Activated naive CD4-positive, alpha-beta T cell treated with anti-CD3 and anti-CD28 coated beads, Interleukin-2, amount 50 U/mL, for 72 hours (primary cell): ENCODE measurements around the gene MPHOSPH10. TPM values are rescaled to one million over a fixed set of nuclear protein-coding genes. Genes with fewer than 3 reads are reported as not detected.
"Not testable (repeated sequence)": the region's sequence is repeated elsewhere in the genome, so short reads cannot be mapped to it uniquely, and the experiment has no call there.

Source experiments
- ATAC-seq, 2 donors: fragments of 150-1000 bp; cut with Tn5 transposase; 2 replicates each; pipeline ENCODE4 v1.10.0; 2021; ENCODE audit warnings: mild to moderate bottlenecking in 2 of 2, moderate library complexity in 2 of 2
- DNase-seq, 2 donors: peaks; one replicate each; pipeline ENCODE4 v3.0.0; 2021 to 2022; ENCODE audit warnings: low spot score in 2 of 2
- H3K27ac Mint-ChIP-seq, 2 donors: one replicate each; pipeline ENCODE4 v1.8.0; 2022; ENCODE audit warnings: mild to moderate bottlenecking in 2 of 2, mixed read lengths in 2 of 2
- H3K36me3 Mint-ChIP-seq, 2 donors: one replicate each; pipeline ENCODE4 v1.8.0; 2022; ENCODE audit warnings: mixed read lengths in 2 of 2
- H3K9me3 Mint-ChIP-seq, 2 donors: one replicate each; pipeline ENCODE4 v1.8.0; 2022; ENCODE audit warnings: mixed read lengths in 2 of 2
- total RNA-seq, 2 donors: library from RNA; stranded (reverse); gene quantifications; one replicate each; pipeline ENCODE4 v1.2.3, GENCODE V29; 2022

The MPHOSPH10 gene
- total RNA-seq, 2 donors from 2014 or later = 37.1 to 42.7 TPM

- DNase-seq = no peak
- H3K36me3 Mint-ChIP-seq = peaks cover 4 to 12% of the 10 kb centered on the region in 2 donors
Measured at GRCh38 chr2:71150082-71150816, 19.8 kb downstream of the MPHOSPH10 start.

DNA sequence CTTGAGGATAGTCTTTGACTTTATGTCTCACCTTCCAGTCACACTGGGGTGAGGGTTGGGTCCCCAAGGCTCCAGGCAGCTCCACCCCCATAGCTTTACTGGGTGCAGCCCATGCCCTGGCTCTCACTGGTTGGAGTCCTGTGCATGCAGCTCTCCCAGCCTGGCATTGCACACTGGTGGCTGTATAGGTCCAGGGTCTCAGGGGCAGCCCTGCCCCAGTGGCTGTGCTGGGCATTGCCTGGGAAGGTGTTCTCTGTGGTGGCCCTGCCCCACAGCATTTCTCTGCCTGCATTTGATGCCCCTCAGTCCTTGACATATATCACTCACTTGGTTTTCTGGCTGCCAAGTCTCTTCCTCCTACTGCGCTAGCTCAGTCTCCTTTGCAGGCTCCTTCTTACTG lies 21.2 kb downstream of the MPHOSPH10 start:
- no peaks in the 10 kb centered on the region for H3K9me3 Mint-ChIP-seq

More at GRCh38 chr2:71150082-71150816, 19.8 kb downstream of the MPHOSPH10 start:
- H3K27ac Mint-ChIP-seq = peak overlapping the region in 1 of 2 donors; percentile 82
- ATAC-seq = no peak
- no peaks in the 10 kb centered on the region for H3K9me3 Mint-ChIP-seq

DNA sequence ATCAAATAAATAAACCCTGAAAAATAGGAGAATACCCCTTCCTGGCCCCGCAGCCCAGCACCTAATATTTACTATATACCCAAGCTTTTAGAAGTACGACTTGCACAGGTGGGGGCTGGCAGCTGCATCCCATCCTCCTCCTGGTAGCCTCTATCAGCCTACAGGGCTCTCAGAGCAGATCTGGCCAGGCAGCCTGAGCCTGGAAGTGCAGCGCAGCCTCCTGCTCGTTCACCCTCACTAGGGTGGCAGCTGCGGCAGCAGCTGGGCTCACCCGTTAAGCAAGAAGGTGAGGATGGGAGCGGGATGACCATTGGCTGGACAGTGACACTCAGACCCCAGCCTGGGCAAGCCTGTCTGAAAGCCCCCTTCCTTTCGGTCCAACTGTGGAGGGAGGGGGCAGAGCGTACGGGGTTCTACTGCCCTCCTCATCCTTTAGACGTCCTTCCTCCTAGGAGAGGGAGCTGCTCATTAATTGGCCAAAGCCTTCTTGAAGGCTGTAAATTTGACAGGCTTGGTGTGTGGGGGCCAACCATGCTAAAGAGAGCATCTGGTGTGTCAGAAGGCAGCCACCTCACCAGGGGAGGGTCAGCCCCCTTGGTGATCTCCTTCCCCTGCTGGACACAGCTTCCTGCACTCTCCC lies 23.3 kb downstream of the MPHOSPH10 start:
- ATAC-seq (no peak), DNase-seq (no peak)
- Mint-ChIP-seq H3K27ac (no peak overlapping the region), H3K36me3 (peaks cover 4% of the 10 kb centered on the region in 2 donors), H3K9me3 (no peaks in the 10 kb centered on the region)

More for the DNA sequence above, 21.2 kb downstream of the MPHOSPH10 start:
- ATAC-seq = peak; percentile 22 to 36
- H3K27ac Mint-ChIP-seq = no peak overlapping the region
- no peak for DNase-seq
- peaks cover 4% of the 10 kb centered on the region in 2 donors for H3K36me3 Mint-ChIP-seq

GRCh38 chr2:71154279-71154678 lies 23.8 kb downstream of the MPHOSPH10 start:
- no peak overlapping the region for H3K27ac Mint-ChIP-seq
- H3K9me3 Mint-ChIP-seq = no peaks in the 10 kb centered on the region
- ATAC-seq = no peak
- DNase-seq = no peak
- H3K36me3 Mint-ChIP-seq = peaks cover 0 to 4% of the 10 kb centered on the region in 2 donors

- ATAC-seq (peak; percentile 64 to 77), DNase-seq (peak in 1 of 2 donors; percentile 17)
- H3K9me3 Mint-ChIP-seq = no peaks in the 10 kb centered on the region
- peaks cover 0 to 4% of the 10 kb centered on the region in 2 donors for H3K36me3 Mint-ChIP-seq
- no peak overlapping the region for H3K27ac Mint-ChIP-seq
Measured at GRCh38 chr2:71154798-71155197, 24.4 kb downstream of the MPHOSPH10 start.

- no peak for DNase-seq
- H3K9me3 Mint-ChIP-seq = no peaks in the 10 kb centered on the region
- H3K27ac Mint-ChIP-seq = no peak overlapping the region
- ATAC-seq = no peak
- no peaks in the 10 kb centered on the region for H3K36me3 Mint-ChIP-seq
Measured at GRCh38 chr2:71155846-71156245, 25.4 kb downstream of the MPHOSPH10 start.

DNA sequence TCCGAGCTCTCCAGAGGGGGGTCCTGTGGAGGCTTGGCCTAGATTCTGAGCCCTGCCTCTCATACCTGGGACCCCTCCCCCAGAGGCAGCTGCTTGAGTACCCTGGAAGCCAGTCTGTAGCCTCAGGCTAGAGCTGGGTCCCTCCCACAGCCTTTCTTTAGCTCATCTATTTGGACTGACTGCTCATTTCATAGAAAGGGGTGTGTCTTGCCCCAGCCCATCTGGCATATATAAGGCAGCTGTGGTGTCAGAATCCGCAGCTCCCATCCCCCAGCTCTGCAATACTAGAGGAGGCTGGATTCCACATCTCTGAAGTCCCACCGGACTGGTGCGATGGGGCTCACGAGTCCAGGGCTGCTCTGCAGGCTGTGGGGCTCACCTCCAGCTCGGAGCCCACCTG lies 26.1 kb downstream of the MPHOSPH10 start:
- Mint-ChIP-seq H3K27ac (no peak overlapping the region), H3K36me3 (no peaks in the 10 kb centered on the region), H3K9me3 (no peaks in the 10 kb centered on the region)
- DNase-seq (no peak), ATAC-seq (no peak)

DNA sequence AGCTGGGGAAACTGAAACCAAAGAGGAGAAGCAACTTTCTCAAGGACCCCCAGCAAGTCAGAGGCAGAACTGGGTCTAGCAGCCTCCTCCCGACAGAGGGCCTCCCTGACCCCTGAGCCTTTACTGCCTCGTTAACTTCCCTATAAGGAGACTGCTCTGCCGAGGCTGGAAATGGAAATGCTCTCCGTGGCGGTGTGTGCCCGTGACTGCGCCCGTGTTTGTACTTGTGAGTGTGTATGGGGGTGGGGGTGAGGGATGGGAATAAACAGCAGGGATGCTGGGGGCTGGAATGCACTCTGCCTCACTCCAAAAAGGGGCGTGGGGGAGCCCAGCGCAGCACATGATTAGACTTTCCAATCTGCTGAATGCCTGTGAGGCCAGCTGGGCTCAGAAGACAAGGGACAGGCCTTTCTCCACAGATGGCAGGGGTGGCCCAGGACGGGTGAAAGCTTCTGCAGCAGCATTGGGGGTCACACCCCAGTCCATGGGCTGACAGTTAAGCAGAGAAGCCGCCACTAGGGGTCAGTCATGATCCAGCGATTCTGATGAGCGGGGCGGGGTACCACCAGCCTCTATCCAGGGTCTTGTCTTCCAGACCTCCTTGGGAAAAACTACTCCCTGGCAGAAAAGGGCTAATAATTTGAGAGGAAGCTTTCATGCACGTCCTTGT lies 26.8 kb downstream of the MPHOSPH10 start:
- ATAC-seq = peak; percentile 78 to 86
- Mint-ChIP-seq H3K9me3 (no peaks in the 10 kb centered on the region), H3K27ac (no peak overlapping the region), H3K36me3 (no peaks in the 10 kb centered on the region)
- peak in 1 of 2 donors; percentile 76 for DNase-seq

GRCh38 chr2:71166812-71167211 lies 36.4 kb downstream of the MPHOSPH10 start:
- no peak overlapping the region for H3K27ac Mint-ChIP-seq
- DNase-seq = no peak

GRCh38 chr2:71173096-71173495 lies 42.7 kb downstream of the MPHOSPH10 start:
- no peak for ATAC-seq
- Mint-ChIP-seq H3K36me3 (no peaks in the 10 kb centered on the region), H3K9me3 (no peaks in the 10 kb centered on the region), H3K27ac (peak overlapping the region in 1 of 2 donors; percentile 5)
- DNase-seq = no peak

More at GRCh38 chr2:71166812-71167211, 36.4 kb downstream of the MPHOSPH10 start:
- Mint-ChIP-seq H3K36me3 (no peaks in the 10 kb centered on the region), H3K9me3 (no peaks in the 10 kb centered on the region)
- ATAC-seq = no peak

DNA sequence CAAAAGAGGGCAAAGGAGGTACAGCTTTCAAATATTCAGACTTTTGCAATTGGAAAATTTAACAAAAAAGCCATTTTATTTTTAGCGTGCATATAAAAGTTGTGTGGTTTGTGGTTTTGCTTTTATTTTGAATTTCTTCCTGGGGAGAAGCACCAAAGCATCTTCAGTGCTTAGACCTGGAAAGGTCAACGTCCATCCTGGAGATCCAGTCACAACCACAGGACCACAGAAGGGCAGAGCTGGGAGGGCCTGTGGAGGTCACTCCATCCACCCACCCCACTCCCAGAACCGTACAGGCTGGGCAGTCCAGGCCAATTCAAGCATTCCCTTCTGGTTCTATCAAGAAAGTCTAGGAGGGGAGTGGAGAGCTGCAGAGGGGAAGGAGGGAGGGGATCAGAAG lies 43.8 kb downstream of the MPHOSPH10 start:
- H3K9me3 Mint-ChIP-seq = no peaks in the 10 kb centered on the region
- DNase-seq = no peak
- no peaks in the 10 kb centered on the region for H3K36me3 Mint-ChIP-seq
- no peak overlapping the region for H3K27ac Mint-ChIP-seq
- peak in 1 of 2 donors; percentile 82 for ATAC-seq

DNA sequence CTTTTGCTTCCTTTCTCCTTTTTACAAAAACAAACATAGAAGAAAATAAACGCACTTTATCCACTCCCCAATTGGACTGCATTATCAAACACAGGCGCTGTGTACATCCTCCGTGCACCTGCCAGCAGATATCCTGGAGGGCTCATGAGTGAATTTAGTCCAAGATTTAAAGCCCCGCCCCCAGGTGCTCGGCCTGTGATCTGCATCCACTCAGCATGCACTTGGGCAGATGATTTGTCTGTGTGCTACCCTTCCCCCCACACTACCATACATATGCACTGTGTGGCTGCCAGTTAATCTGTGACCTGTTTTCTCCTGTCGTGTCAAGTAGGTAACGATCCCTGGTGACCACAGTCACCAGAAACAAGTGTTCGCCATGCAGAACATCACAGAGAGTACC lies 48.4 kb downstream of the MPHOSPH10 start:
- ATAC-seq, H3K36me3 Mint-ChIP-seq, DNase-seq, H3K27ac Mint-ChIP-seq, H3K9me3 Mint-ChIP-seq: not testable (repeated sequence)

GRCh38 chr2:71181316-71181715 lies 50.9 kb downstream of the MPHOSPH10 start:
- ATAC-seq (no peak), DNase-seq (no peak)
- Mint-ChIP-seq H3K9me3 (no peaks in the 10 kb centered on the region), H3K27ac (no peak overlapping the region), H3K36me3 (no peaks in the 10 kb centered on the region)

DNA sequence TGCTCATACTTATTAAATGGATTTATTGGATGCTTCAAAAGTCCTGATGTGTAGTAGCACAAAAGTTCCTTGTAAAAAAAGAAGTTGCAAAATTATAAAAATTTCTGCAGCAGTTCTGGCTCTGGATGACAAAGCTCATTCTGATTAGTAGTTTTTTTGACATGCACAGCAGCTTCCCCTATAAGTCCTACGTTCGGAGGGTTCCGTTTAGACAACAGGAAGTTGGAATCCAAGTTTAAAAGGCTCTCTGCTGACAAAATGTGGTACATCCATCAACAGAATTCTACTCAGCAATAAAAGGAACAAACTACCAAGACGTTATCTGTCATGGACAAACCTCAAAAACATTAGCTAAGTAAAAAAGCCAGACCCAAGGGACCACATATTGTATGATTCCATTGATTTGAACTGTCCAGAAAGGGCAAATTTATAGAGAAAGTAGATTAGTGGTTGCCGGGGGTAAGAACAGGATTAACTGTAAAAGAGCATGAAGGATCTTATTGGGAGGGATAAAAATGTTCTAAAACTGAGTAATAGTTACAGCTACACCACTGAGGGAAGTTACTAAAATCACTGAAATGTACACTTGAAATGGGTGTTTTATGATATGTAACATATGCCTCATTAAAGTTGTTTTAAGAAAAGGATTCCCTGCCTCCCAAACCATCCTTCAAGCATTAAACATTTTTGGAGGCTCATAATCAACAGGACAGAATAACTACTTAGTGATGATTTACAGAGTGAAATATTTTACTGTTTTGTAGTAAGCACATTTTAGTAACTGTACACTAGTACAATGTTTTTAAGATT lies 53.1 kb downstream of the MPHOSPH10 start:
- H3K9me3 Mint-ChIP-seq, ATAC-seq, H3K36me3 Mint-ChIP-seq, DNase-seq, H3K27ac Mint-ChIP-seq: not testable (repeated sequence)

DNA sequence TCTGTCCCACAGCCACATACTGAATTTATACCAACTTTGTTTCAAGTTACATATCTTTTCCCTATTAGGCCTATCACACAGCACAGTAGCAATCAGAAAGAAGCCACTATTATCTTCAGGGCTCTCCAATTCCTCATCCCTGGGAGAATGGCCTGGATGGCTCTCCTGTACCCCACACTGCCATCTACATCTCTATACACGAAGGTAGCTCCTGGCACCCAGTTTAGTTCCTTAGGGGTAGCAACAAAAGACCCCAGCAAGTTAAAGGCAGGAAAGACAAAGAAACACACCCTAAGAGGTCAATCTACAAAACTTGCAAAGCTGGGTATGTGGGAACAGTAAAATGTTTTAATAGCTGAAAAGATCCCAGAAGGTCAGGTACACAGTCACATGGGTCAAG lies 56.5 kb downstream of the MPHOSPH10 start:
- DNase-seq = no peak
- no peaks in the 10 kb centered on the region for H3K9me3 Mint-ChIP-seq
- ATAC-seq = no peak
- H3K36me3 Mint-ChIP-seq = no peaks in the 10 kb centered on the region
- no peak overlapping the region for H3K27ac Mint-ChIP-seq

DNA sequence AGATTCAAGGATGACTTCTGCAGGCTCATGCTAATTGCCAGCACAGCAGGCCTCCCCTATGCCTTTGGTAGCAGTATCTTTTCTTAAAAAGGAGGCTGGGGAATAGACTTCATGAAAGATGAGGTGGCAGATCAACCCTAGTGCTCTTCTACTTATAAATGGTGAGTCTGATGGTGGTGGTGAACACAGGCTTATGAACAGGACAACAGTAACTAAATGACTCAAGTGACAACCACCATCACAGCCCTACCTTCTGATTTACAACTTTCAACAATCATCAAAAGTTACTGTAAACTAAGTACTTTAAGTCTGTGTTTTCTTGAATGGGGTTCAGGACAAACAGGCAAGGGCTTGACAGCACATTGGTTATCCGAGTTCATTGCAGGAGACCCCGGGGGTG lies 57.2 kb downstream of the MPHOSPH10 start:
- DNase-seq = no peak
- no peaks in the 10 kb centered on the region for H3K9me3 Mint-ChIP-seq
- no peaks in the 10 kb centered on the region for H3K36me3 Mint-ChIP-seq
- peak in 1 of 2 donors; percentile 59 for ATAC-seq
- H3K27ac Mint-ChIP-seq = no peak overlapping the region
